ENCODE measurements around the gene SMIM28. TPM values are rescaled to one million over a fixed set of nuclear protein-coding genes. Genes with fewer than 3 reads are reported as not detected.

SMIM28 gene
- total RNA-seq (not detected), polyA plus RNA-seq (not detected)
- long read RNA-seq, donor 1 = 0 reads
- long read RNA-seq, donor 2 = 0 reads
- long read RNA-seq, donor 3 = 0 reads

GRCh38 chr6:138377844-138378243 lies at the start of gene SMIM28:
Gene SMIM28 (plus strand): TSS chr6:138377905. CDS start chr6:138378073, 168 bp downstream.
- no peak for TF ChIP-seq CTCF (IDR thresholded peaks at IDR 0.05)
- intact Hi-C loops (cut with DNase I) = no loop called here
- Histone ChIP-seq H3K4me1 (ENCODE audit: insufficient read depth) (no peaks in the 10 kb centered on the region), H3K27me3 (no peaks in the 10 kb centered on the region), H3K9me3 (no peaks in the 10 kb centered on the region), H3K36me3 (no peaks in the 10 kb centered on the region), H3K4me3 (no peak within 1 kb of the TSS), H3K27ac (no peak within 1 kb of the TSS)
- 85 to 90% (median 85%) methylated on average over 6 of the region's 6 CpGs for WGBS, 3 donors
- DNase-seq = no peak

- intact Hi-C loops (cut with DNase I) = no loop called here
- H3K9me3 ChIP-seq = no peaks in the 10 kb centered on the region
- no peaks in the 10 kb centered on the region for H3K4me1 ChIP-seq (ENCODE audit: insufficient read depth)
- TF ChIP-seq EP300 (IDR thresholded peaks at IDR 0.05) (no peak), POLR2A (IDR thresholded peaks at IDR 0.05) (no peak), CTCF (IDR thresholded peaks at IDR 0.05) (no peak)
- H3K36me3 ChIP-seq = no peaks in the 10 kb centered on the region
- DNase-seq = no peak
- WGBS, 3 donors = 52 to 58% (median 54%) methylated on average over 3 of the region's 3 CpGs
- H3K4me3 ChIP-seq = no peak overlapping the region
- no peak overlapping the region for H3K27ac ChIP-seq
- no peaks in the 10 kb centered on the region for H3K27me3 ChIP-seq
Observed at GRCh38 chr6:138328210-138328609, 49.5 kb upstream of the SMIM28 start.

GRCh38 chr6:138330763-138331162 lies 46.9 kb upstream of the SMIM28 start:
- Histone ChIP-seq H3K4me1 (ENCODE audit: insufficient read depth) (no peaks in the 10 kb centered on the region), H3K27me3 (no peaks in the 10 kb centered on the region), H3K27ac (no peak overlapping the region), H3K36me3 (no peaks in the 10 kb centered on the region), H3K4me3 (no peak overlapping the region), H3K9me3 (no peaks in the 10 kb centered on the region)
- intact Hi-C loops (cut with DNase I) = no loop called here
- TF ChIP-seq EP300 (IDR thresholded peaks at IDR 0.05) (no peak), CTCF (IDR thresholded peaks at IDR 0.05) (no peak), POLR2A (IDR thresholded peaks at IDR 0.05) (no peak)
- 83 to 96% (median 95%) methylated on average over 1 of the region's 1 CpG for whole genome bisulfite sequencing, 3 donors
- DNase-seq = no peak

GRCh38 chr6:138331444-138331843 lies 46.3 kb upstream of the SMIM28 start:
- Histone ChIP-seq H3K27ac (no peak overlapping the region), H3K27me3 (no peaks in the 10 kb centered on the region), H3K36me3 (no peaks in the 10 kb centered on the region), H3K4me3 (no peak overlapping the region), H3K4me1 (ENCODE audit: insufficient read depth) (no peaks in the 10 kb centered on the region), H3K9me3 (no peaks in the 10 kb centered on the region)
- no peak for TF ChIP-seq CTCF (IDR thresholded peaks at IDR 0.05)
- DNase-seq = no peak
- 38 to 60% (median 46%) methylated on average over 1 of the region's 1 CpG for WGBS, 3 donors
- intact Hi-C loops (cut with DNase I) = no loop called here

DNA sequence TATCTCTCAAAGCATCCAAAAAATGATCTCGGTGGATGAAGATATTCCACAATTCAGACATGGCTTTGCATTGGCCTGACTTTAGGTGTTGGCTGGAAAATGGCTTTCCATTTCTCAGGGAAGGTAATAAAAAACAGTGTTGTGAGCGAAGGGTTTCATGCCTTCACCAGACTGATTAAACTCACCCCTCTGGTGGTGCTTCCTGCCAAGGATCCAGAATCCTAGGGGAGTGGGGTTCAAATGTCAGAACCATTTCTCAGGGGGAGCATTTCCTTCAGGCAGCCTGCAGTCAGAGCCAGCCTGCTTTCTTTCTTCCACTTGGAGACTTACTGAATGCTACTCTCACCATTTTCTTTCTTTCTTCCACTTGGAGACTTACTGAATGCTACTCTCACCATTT lies 45.7 kb upstream of the SMIM28 start:
- Histone ChIP-seq H3K4me1 (ENCODE audit: insufficient read depth) (no peaks in the 10 kb centered on the region), H3K36me3 (no peaks in the 10 kb centered on the region), H3K9me3 (no peaks in the 10 kb centered on the region), H3K27me3 (no peaks in the 10 kb centered on the region), H3K4me3 (no peak overlapping the region), H3K27ac (no peak overlapping the region)
- no peak for DNase-seq
- intact Hi-C loops (cut with DNase I) = no loop called here
- TF ChIP-seq POLR2A (IDR thresholded peaks at IDR 0.05) (no peak), EP300 (IDR thresholded peaks at IDR 0.05) (no peak), CTCF (IDR thresholded peaks at IDR 0.05) (no peak)
- WGBS, 3 donors = 51 to 55% (median 54%) methylated on average over 2 of the region's 2 CpGs

Measured in ovary (tissue), 10 donors.